GM19035 (cell line): Measurements from ENCODE around the gene CNOT2.

Source experiments
- ATAC-seq: cut with Tn5 transposase; IDR thresholded peaks from one replicate; pipeline ENCODE4 v1.9.1; 2021; ENCODE audit not compliant: unreplicated experiment

The CNOT2 gene

GRCh38 chr12:70251661-70252060 is 8.4 kb downstream of the CNOT2 start:
- ATAC-seq: no peak

- ATAC-seq: no peak
Measured at GRCh38 chr12:70252832-70253231, 9.6 kb downstream of the CNOT2 start.

GRCh38 chr12:70254225-70254624 is 11.0 kb downstream of the CNOT2 start:
- ATAC-seq: no peak

GRCh38 chr12:70254846-70255245 is 11.6 kb downstream of the CNOT2 start:
- no peak for ATAC-seq

GRCh38 chr12:70255311-70255710 is 12.1 kb downstream of the CNOT2 start:
- no peak for ATAC-seq

GRCh38 chr12:70258605-70259403 is 15.6 kb downstream of the CNOT2 start:
- ATAC-seq: no peak

- ATAC-seq: no peak
Measured at GRCh38 chr12:70260646-70261045, 17.4 kb downstream of the CNOT2 start.

GRCh38 chr12:70264067-70264867 is 21.0 kb downstream of the CNOT2 start:
- no peak for ATAC-seq

GRCh38 chr12:70265132-70265531 is 21.9 kb downstream of the CNOT2 start:
- ATAC-seq: no peak

GRCh38 chr12:70267550-70267949 is 24.3 kb downstream of the CNOT2 start:
- ATAC-seq: no peak

GRCh38 chr12:70268972-70269371 is 25.7 kb downstream of the CNOT2 start:
- ATAC-seq: no peak

- no peak for ATAC-seq
Measured at GRCh38 chr12:70270108-70270507, 26.9 kb downstream of the CNOT2 start.

GRCh38 chr12:70271025-70271424 is 27.8 kb downstream of the CNOT2 start:
- ATAC-seq: no peak

- no peak for ATAC-seq
Measured at GRCh38 chr12:70272510-70272909, 29.3 kb downstream of the CNOT2 start.

GRCh38 chr12:70275045-70275444 is 31.8 kb downstream of the CNOT2 start:
- no peak for ATAC-seq

GRCh38 chr12:70277973-70278372 is 34.7 kb downstream of the CNOT2 start:
- no peak for ATAC-seq

GRCh38 chr12:70278945-70279344 is 35.7 kb downstream of the CNOT2 start:
- no peak for ATAC-seq

GRCh38 chr12:70283232-70283631 is 40.0 kb downstream of the CNOT2 start:
- ATAC-seq: no peak

- no peak for ATAC-seq
Measured at GRCh38 chr12:70288817-70289216, 45.6 kb downstream of the CNOT2 start.

- no peak for ATAC-seq
Measured at GRCh38 chr12:70290116-70290515, 46.9 kb downstream of the CNOT2 start.

GRCh38 chr12:70292017-70292776 is 49.0 kb downstream of the CNOT2 start:
- no peak for ATAC-seq
